ENCODE data around the gene SDCCAG8. TPM values are rescaled to one million over a fixed set of nuclear protein-coding genes. Genes with fewer than 3 reads are reported as not detected.
A peak's percentile ranks its signal among the peaks of the same experiment; 100 is the strongest.

The SDCCAG8 gene
- total RNA-seq, 8 experiments from 2014 or later: 24.6 to 68.7 (median 46.8) TPM

- Histone ChIP-seq H3K27ac (no peak overlapping the region), H3K4me3 (no peak overlapping the region), H3K4me1 (replicated peaks in 1 of 2) (peaks cover 3 to 12% of the 10 kb centered on the region in 2 donors)
- in situ Hi-C loops (cut with MboI; ENCODE audit: low pct_unique_long_range_greater_than_20kb in 2 of 9, low sequenced_read_pairs in 9 of 9, unreplicated experiment in 9 of 9): no loop called here
- peak in 1 of 8 experiments; percentile 28 for ATAC-seq (replicated peaks in 6 of 8)
- 82 to 100% (median 94%) methylated on average over 1 to 4 of the region's 4 CpGs; no CpG with 5 or more reads in 3 of the 10 experiments for WGBS, 10 experiments
These were observed 137.3 kb downstream of the SDCCAG8 start for GRCh38 chr1:243393096-243393495.

- Histone ChIP-seq H3K4me3 (no peak overlapping the region), H3K4me1 (replicated peaks in 1 of 2) (peaks cover 3 to 12% of the 10 kb centered on the region in 2 donors), H3K27ac (no peak overlapping the region)
- in situ Hi-C loops (cut with MboI; ENCODE audit: low pct_unique_long_range_greater_than_20kb in 2 of 9, low sequenced_read_pairs in 9 of 9, unreplicated experiment in 9 of 9): no loop called here
- WGBS, 10 experiments: 79 to 100% (median 90%) methylated on average over 3 to 4 of the region's 4 CpGs
- ATAC-seq (replicated peaks in 6 of 8): no peak
These were observed 138.2 kb downstream of the SDCCAG8 start for GRCh38 chr1:243394066-243394465.

GRCh38 chr1:243394601-243395464, 139.0 kb downstream of the SDCCAG8 start:
- Histone ChIP-seq H3K27ac (no peak overlapping the region), H3K4me3 (no peak overlapping the region), H3K4me1 (replicated peaks in 1 of 2) (peaks cover 3 to 12% of the 10 kb centered on the region in 2 donors)
- in situ Hi-C loops (cut with MboI; ENCODE audit: low pct_unique_long_range_greater_than_20kb in 2 of 9, low sequenced_read_pairs in 9 of 9, unreplicated experiment in 9 of 9): no loop called here
- 81 to 96% (median 88%) methylated on average over 8 to 15 of the region's 15 CpGs for WGBS, 10 experiments
- no peak for ATAC-seq (replicated peaks in 6 of 8)

- H3K27ac ChIP-seq: no peak overlapping the region
- H3K4me1 ChIP-seq (replicated peaks in 1 of 2): peaks cover 3 to 12% of the 10 kb centered on the region in 2 donors
- in situ Hi-C loops (cut with MboI; ENCODE audit: low pct_unique_long_range_greater_than_20kb in 2 of 9, low sequenced_read_pairs in 9 of 9, unreplicated experiment in 9 of 9): no loop called here
- no peak for ATAC-seq (replicated peaks in 6 of 8)
- no peak overlapping the region for H3K4me3 ChIP-seq
These were observed 140.6 kb downstream of the SDCCAG8 start for GRCh38 chr1:243396424-243396823.

- Histone ChIP-seq H3K4me3 (no peak overlapping the region), H3K4me1 (replicated peaks in 1 of 2) (peaks cover 3 to 12% of the 10 kb centered on the region in 2 donors), H3K27ac (no peak overlapping the region)
- WGBS, 10 experiments: 63 to 100% (median 92%) methylated on average over 3 to 5 of the region's 5 CpGs
- ATAC-seq (replicated peaks in 6 of 8): no peak
- in situ Hi-C loops (cut with MboI; ENCODE audit: low pct_unique_long_range_greater_than_20kb in 2 of 9, low sequenced_read_pairs in 9 of 9, unreplicated experiment in 9 of 9): no loop called here
These were observed 141.0 kb downstream of the SDCCAG8 start for GRCh38 chr1:243396876-243397275.

GRCh38 chr1:243397613-243398321, 141.9 kb downstream of the SDCCAG8 start:
- WGBS, 10 experiments: 45 to 91% (median 83%) methylated on average over 4 to 7 of the region's 7 CpGs
- Histone ChIP-seq H3K4me1 (replicated peaks in 1 of 2) (peaks cover 3 to 12% of the 10 kb centered on the region in 2 donors), H3K4me3 (no peak overlapping the region), H3K27ac (no peak overlapping the region)
- peak in 1 of 8 experiments; percentile 54 for ATAC-seq (replicated peaks in 6 of 8)
- in situ Hi-C loops (cut with MboI; ENCODE audit: low pct_unique_long_range_greater_than_20kb in 2 of 9, low sequenced_read_pairs in 9 of 9, unreplicated experiment in 9 of 9): no loop called here

GRCh38 chr1:243399561-243400155, 143.8 kb downstream of the SDCCAG8 start:
- 90 to 100% (median 96%) methylated on average over 3 to 14 of the region's 15 CpGs for WGBS, 10 experiments

GRCh38 chr1:243402868-243403267, 147.0 kb downstream of the SDCCAG8 start:
- no peak overlapping the region for H3K27ac ChIP-seq
- WGBS, 10 experiments: 95 to 100% (median 99%) methylated on average over 2 to 6 of the region's 6 CpGs; no CpG with 5 or more reads in 1 of the 10 experiments
- ATAC-seq (replicated peaks in 6 of 8): no peak
- in situ Hi-C loops (cut with MboI; ENCODE audit: low pct_unique_long_range_greater_than_20kb in 2 of 9, low sequenced_read_pairs in 9 of 9, unreplicated experiment in 9 of 9): no loop called here
- H3K4me1 ChIP-seq (replicated peaks in 1 of 2): no peaks in the 10 kb centered on the region
- H3K4me3 ChIP-seq: no peak overlapping the region

More at GRCh38 chr1:243399561-243400155, 143.8 kb downstream of the SDCCAG8 start:
- Histone ChIP-seq H3K4me3 (no peak overlapping the region), H3K27ac (no peak overlapping the region), H3K4me1 (replicated peaks in 1 of 2) (peaks cover 3 to 8% of the 10 kb centered on the region in 2 donors)
- no peak for ATAC-seq (replicated peaks in 6 of 8)
- in situ Hi-C loops (cut with MboI; ENCODE audit: low pct_unique_long_range_greater_than_20kb in 2 of 9, low sequenced_read_pairs in 9 of 9, unreplicated experiment in 9 of 9): no loop called here

GRCh38 chr1:243406424-243406823, 150.6 kb downstream of the SDCCAG8 start:
- in situ Hi-C loops (cut with MboI; ENCODE audit: low pct_unique_long_range_greater_than_20kb in 2 of 9, low sequenced_read_pairs in 9 of 9, unreplicated experiment in 9 of 9): no loop called here
- ATAC-seq (replicated peaks in 6 of 8): no peak
- no peaks in the 10 kb centered on the region for H3K4me1 ChIP-seq (replicated peaks in 1 of 2)
- no peak overlapping the region for H3K27ac ChIP-seq
- WGBS, 10 experiments: 60 to 100% (median 96%) methylated on average over 1 to 7 of the region's 7 CpGs; no CpG with 5 or more reads in 1 of the 10 experiments
- no peak overlapping the region for H3K4me3 ChIP-seq

- H3K27ac ChIP-seq: no peak overlapping the region
- in situ Hi-C loops (cut with MboI; ENCODE audit: low pct_unique_long_range_greater_than_20kb in 2 of 9, low sequenced_read_pairs in 9 of 9, unreplicated experiment in 9 of 9): no loop called here
- peak in 2 of 8 experiments; percentile 67 to 69 for ATAC-seq (replicated peaks in 6 of 8)
These were observed 151.6 kb downstream of the SDCCAG8 start for GRCh38 chr1:243407284-243408018.

GRCh38 chr1:243408479-243408878, 152.6 kb downstream of the SDCCAG8 start:
- no peak overlapping the region for H3K27ac ChIP-seq
- no peak overlapping the region for H3K4me3 ChIP-seq
- H3K4me1 ChIP-seq (replicated peaks in 1 of 2): no peaks in the 10 kb centered on the region
- in situ Hi-C loops (cut with MboI; ENCODE audit: low pct_unique_long_range_greater_than_20kb in 2 of 9, low sequenced_read_pairs in 9 of 9, unreplicated experiment in 9 of 9): no loop called here
- ATAC-seq (replicated peaks in 6 of 8): no peak

More at GRCh38 chr1:243407284-243408018, 151.6 kb downstream of the SDCCAG8 start:
- Histone ChIP-seq H3K4me3 (no peak overlapping the region), H3K4me1 (replicated peaks in 1 of 2) (no peaks in the 10 kb centered on the region)
- WGBS, 10 experiments: 34 to 79% (median 71%) methylated on average over 1 to 3 of the region's 3 CpGs; no CpG with 5 or more reads in 1 of the 10 experiments

- WGBS, 10 experiments: 60 to 100% (median 88%) methylated on average over 1 to 2 of the region's 2 CpGs
- Histone ChIP-seq H3K4me1 (replicated peaks in 1 of 2) (no peaks in the 10 kb centered on the region), H3K4me3 (no peak overlapping the region), H3K27ac (no peak overlapping the region)
- ATAC-seq (replicated peaks in 6 of 8): no peak
- in situ Hi-C loops (cut with MboI; ENCODE audit: low pct_unique_long_range_greater_than_20kb in 2 of 9, low sequenced_read_pairs in 9 of 9, unreplicated experiment in 9 of 9): no loop called here
These were observed 153.4 kb downstream of the SDCCAG8 start for GRCh38 chr1:243409284-243409683.
